Activated CD8-positive, alpha-beta memory T cell treated with anti-CD3 and anti-CD28 coated beads for 24 hours (primary cell): ENCODE data around the gene SGCG.

ENCODE experiments used
- DNase-seq: peaks from one replicate; pipeline ENCODE4 v3.0.0-alpha.2; 2020

Gene SGCG

DNA sequence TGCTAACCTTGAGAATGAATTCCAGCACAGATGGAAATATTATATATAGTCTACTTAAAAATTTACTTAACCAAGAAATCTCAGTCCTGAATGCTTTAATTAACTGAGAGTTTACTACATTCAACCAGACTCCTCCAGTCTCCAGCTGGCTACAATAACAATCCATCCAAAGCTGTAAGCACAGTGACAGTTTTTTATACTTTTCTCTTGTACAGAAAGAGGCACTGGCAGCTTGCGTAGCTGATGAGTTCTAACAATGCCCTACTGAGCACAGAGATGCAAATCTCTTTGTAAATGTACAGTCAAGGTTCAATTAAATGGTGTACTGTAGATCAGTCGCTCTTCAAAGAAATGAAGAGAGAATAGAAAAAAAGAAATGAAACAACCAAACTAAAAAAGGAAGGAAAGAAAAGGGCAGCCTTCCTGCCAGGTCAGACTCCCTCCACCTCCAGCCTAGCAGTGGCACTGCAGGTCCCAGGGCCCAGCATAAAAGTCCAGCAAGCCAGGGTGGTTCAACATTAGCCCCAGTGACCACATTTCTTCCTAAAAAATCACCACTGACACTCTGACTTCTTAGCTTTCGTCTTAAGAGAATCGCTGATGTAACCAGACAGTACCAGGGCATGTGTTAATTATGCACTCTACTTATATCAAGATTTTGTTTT is 164.3 kb downstream of the SGCG start:
- DNase-seq, result no peak

DNA sequence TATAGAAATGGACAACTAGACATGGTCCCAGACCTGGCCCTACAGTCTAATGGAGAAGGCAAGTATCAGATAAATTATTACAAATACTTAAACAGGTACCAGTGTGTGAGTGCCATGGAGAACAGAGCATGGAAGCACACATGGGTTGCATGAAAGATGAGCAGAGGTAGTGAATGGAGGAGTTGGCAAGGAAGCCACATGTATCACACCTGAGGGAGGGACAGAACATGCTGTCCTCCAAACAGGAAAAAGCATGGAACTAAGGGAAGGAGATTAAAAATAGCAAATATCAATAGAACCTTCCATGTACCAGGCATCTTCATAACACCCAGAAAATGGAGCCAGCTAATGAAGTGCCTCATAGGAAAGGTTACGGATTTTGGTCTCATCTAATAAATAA is 166.8 kb downstream of the SGCG start:
- no peak for DNase-seq

DNA sequence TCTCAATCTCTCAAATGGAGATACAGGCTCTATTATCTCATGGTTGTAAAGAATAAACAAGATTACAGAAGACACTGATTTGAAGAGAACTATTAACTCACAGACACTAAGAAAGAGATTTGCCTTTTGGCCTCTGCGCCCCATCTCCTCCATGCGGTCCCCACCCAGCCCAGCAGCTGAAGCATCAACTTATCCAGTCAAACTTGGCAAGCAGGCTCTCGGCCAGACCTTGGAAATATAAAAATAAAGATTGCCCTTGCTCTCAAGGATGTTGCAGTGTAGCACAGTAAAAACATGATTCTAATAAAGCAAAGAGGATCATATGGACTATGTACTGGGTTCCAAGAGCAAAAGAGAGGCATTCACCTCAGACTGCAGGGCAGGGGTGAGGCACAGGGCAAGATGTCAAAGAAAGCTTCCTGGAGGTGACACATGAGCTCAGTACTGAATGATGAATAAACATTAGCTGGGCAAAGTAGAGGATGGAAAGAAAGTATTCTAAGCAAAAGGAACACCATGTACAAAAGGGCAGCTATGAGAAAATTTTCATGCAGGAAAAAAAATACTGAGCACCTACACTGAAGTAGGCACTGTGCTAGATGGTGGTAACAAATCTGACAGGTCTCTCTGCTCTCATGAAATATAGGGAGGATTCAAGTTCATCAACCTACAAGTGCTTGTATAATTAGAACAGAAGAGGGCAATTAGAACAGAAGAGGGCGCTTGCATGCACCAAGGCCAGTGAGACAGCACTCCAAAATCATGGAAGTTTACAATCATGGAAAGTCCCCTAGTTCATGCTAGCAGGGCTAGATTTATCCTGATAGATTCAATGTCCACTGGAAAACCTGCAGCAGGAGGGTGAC is 167.7 kb downstream of the SGCG start:
- no peak for DNase-seq

DNA sequence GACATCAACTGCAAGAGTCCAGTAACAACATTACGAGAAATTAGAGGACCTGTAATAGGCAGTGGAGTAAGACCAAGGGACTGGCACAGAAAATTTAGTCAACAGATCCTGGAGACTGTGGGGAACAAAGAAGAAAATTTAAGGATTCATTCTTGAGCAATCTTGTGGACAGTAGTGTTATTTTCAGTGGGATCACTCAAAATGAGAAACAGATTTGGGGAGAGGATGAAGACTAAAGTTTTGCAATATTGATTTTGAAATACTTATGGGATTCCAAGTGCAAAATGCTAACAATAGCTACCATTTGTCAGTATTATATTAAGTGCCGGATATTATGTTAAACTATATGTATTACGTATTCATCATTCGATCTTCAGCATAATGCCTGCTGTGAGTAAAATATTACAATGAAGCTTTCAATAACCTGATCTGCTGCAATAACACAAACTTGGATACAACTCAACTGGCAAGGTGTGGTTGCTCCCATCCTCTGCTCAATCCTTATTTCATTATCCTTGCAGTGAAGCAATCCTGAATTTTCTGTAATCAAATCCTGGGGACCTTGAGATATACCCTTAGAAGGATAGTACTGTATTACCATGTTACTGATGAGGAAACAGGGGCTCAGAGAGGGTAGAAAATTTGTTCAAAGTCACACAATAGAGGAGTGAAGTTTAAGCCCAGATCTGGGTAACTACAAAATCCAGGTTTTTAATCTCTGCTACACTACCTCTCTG is 168.6 kb downstream of the SGCG start:
- no peak for DNase-seq

DNA sequence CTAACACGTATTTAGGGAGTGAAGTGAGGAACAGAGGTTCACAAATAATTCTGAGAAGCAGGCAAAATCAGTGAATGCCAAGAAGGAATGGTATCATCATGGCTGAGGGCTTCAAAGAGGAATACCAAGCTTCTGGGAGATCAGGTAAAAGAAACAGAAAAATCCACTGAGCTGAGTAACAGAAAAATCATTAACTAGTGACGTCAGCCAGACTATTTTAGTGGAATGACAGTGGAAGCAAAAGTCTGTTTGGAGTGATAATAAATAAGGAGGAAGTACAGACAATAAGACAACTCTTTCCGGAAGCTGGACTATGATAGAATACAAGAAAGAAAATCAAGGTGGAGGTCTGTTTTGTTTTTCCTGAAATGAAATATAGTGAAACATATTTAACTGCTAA is 169.2 kb downstream of the SGCG start:
- DNase-seq, result no peak

DNA sequence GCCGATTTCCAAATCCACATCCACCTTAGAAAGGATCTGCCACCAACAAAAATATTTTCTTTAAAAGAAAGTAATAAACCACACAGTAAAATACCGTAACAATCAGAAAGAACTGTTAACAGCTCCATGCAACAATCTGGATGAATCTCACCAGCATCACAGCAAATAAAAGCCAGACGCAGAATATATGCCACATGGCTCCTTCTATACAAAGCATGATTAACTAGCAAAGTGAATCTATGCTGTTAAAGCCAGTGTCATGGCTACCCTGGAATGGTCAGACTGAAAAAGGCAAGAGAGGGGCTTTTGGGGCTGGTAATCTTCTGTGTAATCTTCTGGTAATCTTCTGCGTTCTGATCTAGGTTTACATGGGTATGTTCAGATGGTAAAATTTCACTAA is 171.4 kb downstream of the SGCG start:
- no peak for DNase-seq

DNA sequence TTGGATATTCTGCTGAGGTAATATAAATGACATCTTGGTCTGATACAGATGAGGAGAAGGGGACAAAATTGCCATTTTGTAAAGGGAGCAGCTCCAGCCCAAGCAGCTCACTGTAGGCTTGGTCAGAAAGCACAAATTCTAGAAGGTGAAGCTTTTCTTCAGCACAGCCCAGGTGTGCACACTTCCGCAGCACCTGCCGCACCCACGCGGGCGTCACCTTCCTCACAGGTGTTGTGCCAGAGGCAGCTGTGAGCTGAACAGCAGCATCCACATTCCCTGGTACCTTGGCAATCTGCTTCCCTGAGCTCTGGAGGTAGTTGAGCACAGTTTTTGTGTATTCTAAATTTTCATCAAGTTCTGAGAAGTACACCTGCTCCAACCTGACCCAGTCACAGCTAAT is 173.7 kb downstream of the SGCG start:
- no peak for DNase-seq

DNA sequence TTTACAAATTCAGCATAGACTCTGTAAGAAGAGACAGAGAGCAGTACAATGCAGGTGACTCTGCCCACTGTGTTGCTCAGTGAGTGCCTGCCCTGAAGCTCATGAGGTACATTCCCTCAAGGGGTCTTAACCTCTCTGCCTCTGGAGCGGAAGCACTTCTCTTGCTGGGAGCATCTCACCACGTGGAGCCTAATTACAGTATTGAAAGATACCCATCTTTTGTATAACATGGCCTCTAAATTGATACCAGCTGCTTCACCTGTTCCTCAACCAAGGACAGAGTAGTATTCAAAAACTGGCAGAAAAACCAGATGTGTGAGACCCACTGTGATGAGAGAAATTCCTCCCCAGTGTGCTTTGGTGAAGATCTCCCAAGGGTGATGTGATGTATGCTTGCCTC is 175.6 kb downstream of the SGCG start:
- no peak for DNase-seq

DNA sequence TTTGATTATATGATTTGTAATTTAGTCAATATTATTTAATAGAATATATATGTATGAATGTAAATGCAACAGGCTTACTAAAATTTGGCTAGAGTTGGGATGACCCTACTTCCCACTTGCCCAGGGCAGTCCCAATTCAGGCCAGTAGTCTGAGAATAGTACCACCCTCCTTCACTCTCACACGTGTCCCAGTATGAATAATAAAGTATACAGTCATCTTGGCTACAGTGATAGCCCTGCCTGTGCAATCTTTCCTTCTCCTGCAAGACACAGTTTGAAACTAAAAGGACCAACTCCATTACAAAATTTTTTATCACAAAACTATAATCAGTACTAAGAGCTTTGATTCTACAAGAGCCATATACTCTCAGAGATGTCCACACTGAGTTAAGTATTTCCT is 176.6 kb downstream of the SGCG start:
- DNase-seq, result no peak

DNA sequence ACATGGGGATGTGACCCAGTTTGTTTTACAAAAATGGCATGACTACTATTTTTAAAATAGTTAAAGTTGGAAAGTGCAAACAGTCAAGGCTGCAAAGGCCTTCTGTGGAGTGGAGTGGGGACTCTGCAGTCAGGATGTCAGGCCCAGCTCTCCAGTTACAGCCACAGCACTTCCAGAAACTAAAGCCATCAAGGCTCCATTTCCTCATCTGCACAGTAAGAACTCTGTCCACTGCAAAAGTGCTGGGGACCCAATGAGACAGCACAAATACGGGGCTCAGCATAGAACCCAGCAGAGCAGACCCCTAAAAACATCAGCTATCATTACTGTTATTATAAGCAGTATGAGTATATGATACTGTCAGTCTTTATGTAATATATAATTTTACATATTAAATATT is 179.1 kb downstream of the SGCG start:
- no peak for DNase-seq

DNA sequence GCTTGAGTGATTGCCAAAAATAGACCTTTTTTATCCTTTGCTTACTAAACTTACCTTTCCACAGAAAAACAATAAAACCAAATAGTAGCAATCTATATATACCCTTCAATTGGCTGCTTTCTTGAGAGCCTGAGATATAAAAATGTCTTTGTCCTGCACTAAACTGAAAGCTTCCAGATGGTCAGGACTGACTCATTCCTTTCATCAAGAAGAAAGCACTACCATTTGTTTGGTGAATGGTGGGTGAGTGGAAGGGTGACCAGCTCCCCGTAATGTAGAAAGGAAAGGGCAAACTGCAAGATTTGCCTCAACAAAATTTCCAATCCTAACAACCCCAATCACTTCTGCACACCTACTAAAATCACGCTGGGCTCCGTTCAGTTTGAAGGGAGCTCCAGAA is 184.9 kb downstream of the SGCG start:
- no peak for DNase-seq

DNA sequence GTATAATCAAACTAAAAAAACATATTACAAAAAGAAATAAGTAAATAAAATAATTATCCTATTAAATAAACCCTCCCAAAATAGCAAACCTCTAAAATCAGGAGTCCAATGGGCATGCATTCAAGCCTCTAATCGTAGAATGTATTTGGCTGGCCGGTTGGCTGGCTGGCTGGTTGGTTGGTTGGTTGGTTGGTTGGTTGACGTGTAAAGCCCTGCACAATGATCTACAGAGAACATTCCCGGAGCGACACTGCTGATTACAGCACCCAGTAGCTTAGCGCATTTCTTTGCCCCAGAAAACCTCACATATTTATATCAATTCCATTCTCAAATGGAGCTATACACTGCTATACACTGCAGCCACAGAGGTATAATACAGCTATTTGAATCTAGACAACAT is 187.1 kb downstream of the SGCG start:
- DNase-seq, result no peak

DNA sequence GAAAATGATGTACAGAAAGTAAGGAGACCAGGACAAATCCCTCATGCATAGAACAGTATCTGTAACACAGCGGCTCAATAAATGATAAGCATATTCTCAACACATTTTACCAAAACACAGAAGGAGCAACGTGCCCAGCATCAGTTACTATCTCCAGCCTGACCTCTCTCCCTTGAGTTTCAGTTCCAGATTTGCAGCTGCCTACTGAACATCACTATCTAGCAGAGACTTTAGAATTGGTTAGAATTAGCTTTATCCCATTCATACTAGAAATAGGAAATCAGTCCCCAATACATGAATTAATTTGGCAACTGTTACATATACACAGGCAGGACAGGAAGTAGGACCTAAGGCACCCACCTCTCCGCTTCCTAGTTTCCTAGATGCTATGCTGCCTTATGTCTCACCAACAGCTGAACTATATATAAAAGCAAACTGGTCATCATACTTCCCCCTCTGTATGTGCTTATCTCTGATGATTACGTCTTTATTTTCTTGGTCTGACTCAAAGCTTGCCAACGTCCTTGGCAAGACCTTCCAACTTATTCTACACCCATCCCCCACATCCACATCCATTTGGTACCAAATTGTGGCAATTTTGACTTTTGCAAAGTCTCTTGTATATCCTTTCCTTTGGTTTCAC is 191.6 kb downstream of the SGCG start:
- no peak for DNase-seq
